ENCODE measurements around the gene EIF2AK2. TPM values are rescaled to one million over a fixed set of nuclear protein-coding genes. Genes with fewer than 3 reads are reported as not detected.

Gene EIF2AK2
- total RNA-seq, 5 donors from 2014 or later (not counting 1 experiment from before 2014, with no cell fraction given): 21.7 to 37.5 (median 31.3) TPM

DNA sequence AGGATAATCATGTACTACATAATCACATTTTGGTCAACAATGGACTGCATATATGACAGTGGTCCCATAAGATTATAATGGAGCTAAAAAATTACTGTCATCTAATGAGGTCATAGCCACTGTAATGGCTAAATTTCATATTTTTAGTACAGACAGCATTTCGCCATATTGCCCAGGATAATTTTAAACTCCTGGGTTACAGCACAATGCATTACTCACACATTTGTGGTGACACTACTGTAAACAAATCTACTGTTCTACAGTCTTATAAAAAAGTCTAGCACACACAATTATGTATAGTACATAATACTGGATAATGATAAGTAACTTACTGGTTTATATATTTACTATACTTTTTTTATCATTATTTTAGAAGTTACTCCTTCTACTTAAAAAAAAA is 12.8 kb downstream of the EIF2AK2 start:
- Mint-ChIP-seq H3K27ac (no peak overlapping the region), H3K27me3 (no peaks in the 10 kb centered on the region), H3K36me3 (peaks cover 53% of the 10 kb centered on the region), H3K9me3 (no peaks in the 10 kb centered on the region), H3K4me1 (peaks cover under 1 to 8% (median 4%) of the 10 kb centered on the region in 3 donors), H3K4me3 (no peak overlapping the region)
- Histone ChIP-seq H3K27ac (ENCODE audit: low read length) (no peak overlapping the region), H3K4me1 (ENCODE audit: control insufficient read depth in 1 of 2, extremely low read depth in 1 of 2, insufficient read depth in 2 of 2, low read length in 2 of 2) (no peaks in the 10 kb centered on the region), H3K9me3 (no peaks in the 10 kb centered on the region), H3K4me3 (ENCODE audit: control insufficient read depth in 1 of 2, extremely low read depth in 1 of 2, low read length in 1 of 2) (no peak overlapping the region), H3K27me3 (replicated peaks in 1 of 2; ENCODE audit: control insufficient read depth in 2 of 2, extremely low read depth in 1 of 2, insufficient read depth in 2 of 2, low read length in 1 of 2) (no peaks in the 10 kb centered on the region), H3K36me3 (ENCODE audit: control insufficient read depth in 2 of 2, extremely low read depth in 1 of 2, insufficient read depth in 1 of 2, low read length in 1 of 2) (peaks cover 0 to 61% of the 10 kb centered on the region in 2 donors)
- CTCF ChIA-PET: no interaction called here
- ATAC-seq (replicated peaks in 1 of 4) (no peak), DNase-seq (no peak)
- POLR2A ChIA-PET: no interaction called here
- no CpG with 5 or more reads among the region's 1 CpG for WGBS (ENCODE audit: insufficient coverage)

DNA sequence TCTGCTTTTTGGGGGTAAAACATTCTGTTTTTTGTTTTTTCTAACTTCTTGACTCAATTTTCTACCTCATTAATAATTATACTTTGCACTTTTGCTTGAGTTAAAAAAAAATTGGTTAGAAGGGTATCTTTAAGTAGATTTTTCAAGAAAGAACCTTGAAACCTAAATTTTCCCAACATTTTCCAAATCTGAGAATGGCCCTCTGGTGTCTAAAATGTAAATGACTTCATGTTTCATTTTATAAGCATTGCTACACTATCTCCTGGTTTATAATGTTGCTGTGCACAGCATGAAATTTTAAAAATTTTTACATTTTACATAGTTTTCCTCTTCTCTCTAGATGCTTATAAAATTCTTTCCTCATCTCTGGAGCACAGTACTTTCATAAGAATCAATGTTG is 14.2 kb downstream of the EIF2AK2 start:
- Mint-ChIP-seq H3K36me3 (peaks cover 43% of the 10 kb centered on the region), H3K27ac (no peak overlapping the region), H3K4me3 (no peak overlapping the region), H3K27me3 (no peaks in the 10 kb centered on the region), H3K4me1 (peaks cover 0 to 2% (median 0%) of the 10 kb centered on the region in 3 donors), H3K9me3 (no peaks in the 10 kb centered on the region)
- ATAC-seq (replicated peaks in 1 of 4) (no peak), DNase-seq (no peak)
- ChIA-PET CTCF (no interaction called here), POLR2A (no interaction called here)
- Histone ChIP-seq H3K36me3 (ENCODE audit: control insufficient read depth in 2 of 2, extremely low read depth in 1 of 2, insufficient read depth in 1 of 2, low read length in 1 of 2) (peaks cover 0 to 62% of the 10 kb centered on the region in 2 donors), H3K4me3 (ENCODE audit: control insufficient read depth in 1 of 2, extremely low read depth in 1 of 2, low read length in 1 of 2) (no peak overlapping the region), H3K27ac (ENCODE audit: low read length) (no peak overlapping the region), H3K27me3 (replicated peaks in 1 of 2; ENCODE audit: control insufficient read depth in 2 of 2, extremely low read depth in 1 of 2, insufficient read depth in 2 of 2, low read length in 1 of 2) (no peaks in the 10 kb centered on the region), H3K9me3 (no peaks in the 10 kb centered on the region), H3K4me1 (ENCODE audit: control insufficient read depth in 1 of 2, extremely low read depth in 1 of 2, insufficient read depth in 2 of 2, low read length in 2 of 2) (no peaks in the 10 kb centered on the region)

DNA sequence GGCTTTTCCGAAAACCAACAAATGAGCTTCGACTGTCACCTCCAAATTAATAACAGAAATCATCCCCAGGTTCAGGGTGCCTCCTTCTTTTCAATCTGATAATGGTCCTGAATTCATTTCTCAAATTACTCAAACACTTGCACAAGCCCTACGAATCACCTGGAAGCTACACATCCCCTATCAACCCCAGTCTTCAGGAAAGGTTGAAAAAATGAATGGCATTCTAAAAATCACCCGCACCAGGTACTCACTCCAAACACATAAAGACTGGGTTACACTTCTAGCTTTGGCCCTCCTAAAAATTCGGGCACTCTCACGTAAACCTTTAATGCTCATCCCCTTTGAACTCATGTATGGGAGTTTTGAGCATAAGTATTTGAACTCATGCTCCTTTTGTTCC is 23.9 kb downstream of the EIF2AK2 start:
- POLR2A ChIA-PET: interaction anchor here in 1 of 2 donors (0.5 kb wide), 1 partner anchor 18 kb away, joined by 7 read pairs; no protein-coding TSS in a partner anchor
- CTCF ChIA-PET: no interaction called here
- ATAC-seq (replicated peaks in 1 of 4) (no peak), DNase-seq (no peak)
- peaks cover 6 to 83% of the 10 kb centered on the region in 2 donors for H3K36me3 ChIP-seq (ENCODE audit: control insufficient read depth in 2 of 2, extremely low read depth in 1 of 2, insufficient read depth in 1 of 2, low read length in 1 of 2)
- Mint-ChIP-seq H3K9me3 (no peaks in the 10 kb centered on the region), H3K27ac (no peak overlapping the region), H3K4me3 (no peak overlapping the region), H3K4me1 (peaks cover 3 to 11% (median 5%) of the 10 kb centered on the region in 3 donors), H3K36me3 (peaks cover 60% of the 10 kb centered on the region), H3K27me3 (no peaks in the 10 kb centered on the region)
- 100% methylated on average over 2 of the region's 6 CpGs for WGBS (ENCODE audit: insufficient coverage)
- H3K27me3 ChIP-seq (replicated peaks in 1 of 2; ENCODE audit: control insufficient read depth in 2 of 2, extremely low read depth in 1 of 2, insufficient read depth in 2 of 2, low read length in 1 of 2): no peaks in the 10 kb centered on the region
- no peaks in the 10 kb centered on the region for H3K4me1 ChIP-seq (ENCODE audit: control insufficient read depth in 1 of 2, extremely low read depth in 1 of 2, insufficient read depth in 2 of 2, low read length in 2 of 2)
- H3K27ac ChIP-seq (ENCODE audit: low read length): no peak overlapping the region
- H3K9me3 ChIP-seq: no peaks in the 10 kb centered on the region
- no peak overlapping the region for H3K4me3 ChIP-seq (ENCODE audit: control insufficient read depth in 1 of 2, extremely low read depth in 1 of 2, low read length in 1 of 2)

DNA sequence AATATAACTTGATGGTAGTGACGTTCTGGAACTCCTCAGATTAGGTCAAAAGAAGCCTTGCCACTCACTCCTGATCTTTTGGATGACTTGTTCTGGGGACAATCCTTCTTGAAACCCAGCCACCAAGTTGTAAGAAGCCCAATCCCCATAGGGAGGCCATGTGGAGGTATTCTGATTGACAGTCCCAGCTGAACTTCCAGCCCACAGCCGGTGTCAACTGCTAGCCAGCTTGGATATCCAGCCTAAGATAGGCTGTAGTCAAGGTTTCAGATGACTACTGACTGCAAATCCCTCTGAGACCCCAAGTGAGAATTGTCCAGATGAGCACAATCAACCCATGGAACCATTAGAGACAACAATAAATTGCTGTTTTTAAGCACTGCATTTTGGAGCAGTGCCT is 31.4 kb downstream of the EIF2AK2 start:
- ATAC-seq (replicated peaks in 1 of 4) (no peak), DNase-seq (no peak)
- H3K4me1 Mint-ChIP-seq: peaks cover 3 to 9% (median 5%) of the 10 kb centered on the region in 3 donors
- CTCF ChIA-PET: interaction anchor here in 1 of 2 donors (0.5 kb wide), 1 partner anchor 20 kb away, joined by 4 read pairs; no protein-coding TSS in a partner anchor
- no peaks in the 10 kb centered on the region for H3K27me3 ChIP-seq (replicated peaks in 1 of 2; ENCODE audit: control insufficient read depth in 2 of 2, extremely low read depth in 1 of 2, insufficient read depth in 2 of 2, low read length in 1 of 2)
- no peak overlapping the region for H3K27ac Mint-ChIP-seq
- H3K36me3 ChIP-seq (ENCODE audit: control insufficient read depth in 2 of 2, extremely low read depth in 1 of 2, insufficient read depth in 1 of 2, low read length in 1 of 2): peaks cover 9 to 54% of the 10 kb centered on the region in 2 donors
- no peak overlapping the region for H3K27ac ChIP-seq (ENCODE audit: low read length)
- peaks cover 58% of the 10 kb centered on the region for H3K36me3 Mint-ChIP-seq
- no peak overlapping the region for H3K4me3 Mint-ChIP-seq
- H3K9me3 Mint-ChIP-seq: no peaks in the 10 kb centered on the region
- no peak overlapping the region for H3K4me3 ChIP-seq (ENCODE audit: control insufficient read depth in 1 of 2, extremely low read depth in 1 of 2, low read length in 1 of 2)
- POLR2A ChIA-PET: no interaction called here
- H3K4me1 ChIP-seq (ENCODE audit: control insufficient read depth in 1 of 2, extremely low read depth in 1 of 2, insufficient read depth in 2 of 2, low read length in 2 of 2): no peaks in the 10 kb centered on the region
- no peaks in the 10 kb centered on the region for H3K9me3 ChIP-seq
- H3K27me3 Mint-ChIP-seq: no peaks in the 10 kb centered on the region
- 100% methylated on average over 1 of the region's 2 CpGs for WGBS (ENCODE audit: insufficient coverage)

DNA sequence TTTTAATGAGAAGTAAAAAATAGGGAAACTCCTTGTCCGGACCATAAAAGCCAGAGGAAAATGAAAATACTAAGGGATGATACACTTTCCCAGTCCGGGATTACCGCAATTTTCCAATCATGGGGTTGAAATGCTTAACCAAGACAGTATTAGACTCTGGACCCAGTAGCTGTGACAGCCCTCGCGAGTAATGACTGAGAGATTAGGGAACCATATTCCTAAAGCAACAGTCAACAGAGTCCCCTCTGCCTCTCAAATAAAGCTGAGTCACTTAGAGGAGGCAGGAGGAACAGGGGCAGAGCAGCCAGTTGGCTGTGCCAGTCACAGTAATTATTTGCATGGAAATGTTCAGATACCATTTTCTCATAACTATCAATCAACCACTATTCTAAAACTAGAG is 37.6 kb downstream of the EIF2AK2 start:
- DNase-seq: no peak
- no peaks in the 10 kb centered on the region for H3K9me3 ChIP-seq
- no peaks in the 10 kb centered on the region for H3K27me3 ChIP-seq (replicated peaks in 1 of 2; ENCODE audit: control insufficient read depth in 2 of 2, extremely low read depth in 1 of 2, insufficient read depth in 2 of 2, low read length in 1 of 2)
- ChIA-PET POLR2A (no interaction called here), CTCF (no interaction called here)
- ATAC-seq (replicated peaks in 1 of 4): no peak
- no peak overlapping the region for H3K27ac ChIP-seq (ENCODE audit: low read length)
- peaks cover 48% of the 10 kb centered on the region for H3K36me3 Mint-ChIP-seq
- no peaks in the 10 kb centered on the region for H3K4me1 ChIP-seq (ENCODE audit: control insufficient read depth in 1 of 2, extremely low read depth in 1 of 2, insufficient read depth in 2 of 2, low read length in 2 of 2)
- H3K27me3 Mint-ChIP-seq: no peaks in the 10 kb centered on the region
- no peak overlapping the region for H3K4me3 Mint-ChIP-seq
- no peak overlapping the region for H3K27ac Mint-ChIP-seq
- H3K36me3 ChIP-seq (ENCODE audit: control insufficient read depth in 2 of 2, extremely low read depth in 1 of 2, insufficient read depth in 1 of 2, low read length in 1 of 2): peaks cover 5 to 35% of the 10 kb centered on the region in 2 donors
- no CpG with 5 or more reads among the region's 5 CpGs for WGBS (ENCODE audit: insufficient coverage)
- H3K4me1 Mint-ChIP-seq: peaks cover 0 to 7% (median 1%) of the 10 kb centered on the region in 3 donors
- no peak overlapping the region for H3K4me3 ChIP-seq (ENCODE audit: control insufficient read depth in 1 of 2, extremely low read depth in 1 of 2, low read length in 1 of 2)
- H3K9me3 Mint-ChIP-seq: no peaks in the 10 kb centered on the region

DNA sequence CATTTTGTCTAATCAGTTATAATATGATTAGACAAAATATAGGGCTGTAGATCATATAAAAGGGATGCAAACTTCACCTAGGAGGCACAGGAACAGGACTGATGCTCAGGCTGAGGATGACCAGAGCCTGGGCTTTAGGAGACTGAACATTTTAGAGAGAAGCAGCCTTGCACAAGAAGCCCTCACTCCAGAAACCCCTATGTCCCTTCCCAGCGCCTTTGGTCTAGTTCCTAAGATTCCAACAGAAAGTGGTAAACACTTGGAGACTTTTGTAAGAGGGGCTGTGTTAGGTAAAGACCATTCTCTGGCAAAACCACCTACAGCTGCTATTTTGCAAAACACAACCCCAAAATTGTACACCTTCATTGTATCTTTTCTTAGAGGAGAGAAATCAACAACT is 39.2 kb downstream of the EIF2AK2 start:
- DNase-seq: no peak
- no CpG with 5 or more reads among the region's 1 CpG for WGBS (ENCODE audit: insufficient coverage)
- no peak overlapping the region for H3K4me3 ChIP-seq (ENCODE audit: control insufficient read depth in 1 of 2, extremely low read depth in 1 of 2, low read length in 1 of 2)
- peaks cover 5 to 34% of the 10 kb centered on the region in 2 donors for H3K36me3 ChIP-seq (ENCODE audit: control insufficient read depth in 2 of 2, extremely low read depth in 1 of 2, insufficient read depth in 1 of 2, low read length in 1 of 2)
- Mint-ChIP-seq H3K27ac (no peak overlapping the region), H3K4me3 (no peak overlapping the region), H3K36me3 (peaks cover 47% of the 10 kb centered on the region), H3K4me1 (peaks cover 0 to 7% (median 1%) of the 10 kb centered on the region in 3 donors), H3K9me3 (no peaks in the 10 kb centered on the region), H3K27me3 (no peaks in the 10 kb centered on the region)
- ChIA-PET POLR2A (interaction anchor here in 1 of 2 donors (0.7 kb wide), 1 partner anchor 129 kb away, joined by 4 read pairs; no protein-coding TSS in a partner anchor), CTCF (interaction anchor here in 1 of 2 donors (0.7 kb wide), 1 partner anchor 761 kb away, joined by 3 read pairs; no protein-coding TSS in a partner anchor)
- H3K27me3 ChIP-seq (replicated peaks in 1 of 2; ENCODE audit: control insufficient read depth in 2 of 2, extremely low read depth in 1 of 2, insufficient read depth in 2 of 2, low read length in 1 of 2): no peaks in the 10 kb centered on the region
- no peaks in the 10 kb centered on the region for H3K9me3 ChIP-seq
- no peak for ATAC-seq (replicated peaks in 1 of 4)
- H3K4me1 ChIP-seq (ENCODE audit: control insufficient read depth in 1 of 2, extremely low read depth in 1 of 2, insufficient read depth in 2 of 2, low read length in 2 of 2): no peaks in the 10 kb centered on the region
- no peak overlapping the region for H3K27ac ChIP-seq (ENCODE audit: low read length)

DNA sequence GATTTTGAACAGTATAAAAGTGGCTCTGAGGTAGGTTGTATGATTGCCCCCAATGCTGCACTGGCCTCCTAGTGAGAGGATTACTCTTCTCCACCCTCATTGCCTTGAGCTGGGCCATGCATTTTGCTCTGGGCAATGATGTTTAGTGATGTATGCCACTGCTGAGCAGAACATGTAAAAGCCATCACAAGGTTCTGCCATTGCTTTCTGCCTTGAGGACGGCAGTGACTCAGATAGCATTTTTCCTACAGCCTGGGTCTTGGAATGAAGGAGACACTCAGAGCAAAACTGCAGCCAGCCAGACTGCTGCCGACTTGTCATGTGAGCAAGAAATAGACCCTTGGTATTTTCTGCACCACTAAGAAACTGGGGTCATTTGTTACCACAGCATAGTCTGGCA is 44.8 kb downstream of the EIF2AK2 start:
- Mint-ChIP-seq H3K27me3 (no peaks in the 10 kb centered on the region), H3K4me3 (no peak overlapping the region), H3K4me1 (peaks cover 0 to 7% (median 1%) of the 10 kb centered on the region in 3 donors), H3K36me3 (peaks cover 54% of the 10 kb centered on the region), H3K27ac (no peak overlapping the region), H3K9me3 (no peaks in the 10 kb centered on the region)
- Histone ChIP-seq H3K4me1 (ENCODE audit: control insufficient read depth in 1 of 2, extremely low read depth in 1 of 2, insufficient read depth in 2 of 2, low read length in 2 of 2) (no peaks in the 10 kb centered on the region), H3K27ac (ENCODE audit: low read length) (no peak overlapping the region), H3K4me3 (ENCODE audit: control insufficient read depth in 1 of 2, extremely low read depth in 1 of 2, low read length in 1 of 2) (no peak overlapping the region), H3K27me3 (replicated peaks in 1 of 2; ENCODE audit: control insufficient read depth in 2 of 2, extremely low read depth in 1 of 2, insufficient read depth in 2 of 2, low read length in 1 of 2) (no peaks in the 10 kb centered on the region), H3K9me3 (no peaks in the 10 kb centered on the region), H3K36me3 (ENCODE audit: control insufficient read depth in 2 of 2, extremely low read depth in 1 of 2, insufficient read depth in 1 of 2, low read length in 1 of 2) (peaks cover 0 to 42% of the 10 kb centered on the region in 2 donors)
- 50% methylated on average over 1 of the region's 2 CpGs for WGBS (ENCODE audit: insufficient coverage)
- DNase-seq (no peak), ATAC-seq (replicated peaks in 1 of 4) (no peak)
- ChIA-PET CTCF (interaction anchor here in 1 of 2 donors (0.6 kb wide), 1 partner anchor 133 kb away, joined by 6 read pairs; no protein-coding TSS in a partner anchor), POLR2A (no interaction called here)

Measured in T-cell (primary cell).